Ishikawa (cell line): ENCODE measurements around the gene TELO2.

ENCODE experiments used
- CEBPB ChIP-seq: IDR thresholded peaks from 2 replicates; pipeline ENCODE4 v1.6.1; 2012
- CREB1 ChIP-seq: IDR thresholded peaks from 2 replicates; pipeline ENCODE4 v1.6.1; 2012; ENCODE audit warnings: low read depth
- EGR1 ChIP-seq: IDR thresholded peaks from 2 replicates; pipeline ENCODE4 v1.6.1; 2012
- EP300 ChIP-seq: IDR thresholded peaks from 2 replicates; pipeline ENCODE4 v1.6.1; 2012; ENCODE audit warnings: borderline replicate concordance
- FOXM1 ChIP-seq: IDR thresholded peaks from 2 replicates; pipeline ENCODE4 v1.6.1; 2012; ENCODE audit warnings: low read depth, borderline replicate concordance
- NFIC ChIP-seq: IDR thresholded peaks from 2 replicates; pipeline ENCODE4 v1.6.1; 2012
- RAD21 ChIP-seq: IDR thresholded peaks from 2 replicates; pipeline ENCODE4 v1.6.1; 2012; ENCODE audit warnings: low read depth
- REST ChIP-seq: IDR thresholded peaks from 2 replicates; pipeline ENCODE4 v1.6.1; 2012; ENCODE audit warnings: low read depth, mild to moderate bottlenecking
- TAF1 ChIP-seq: IDR thresholded peaks from 2 replicates; pipeline ENCODE4 v1.6.1; 2012; ENCODE audit warnings: low read depth, mild to moderate bottlenecking
- TCF12 ChIP-seq: IDR thresholded peaks from 2 replicates; pipeline ENCODE4 v1.6.1; 2012; ENCODE audit warnings: low read depth
- TEAD4 ChIP-seq: IDR thresholded peaks from 2 replicates; pipeline ENCODE4 v1.6.1; 2012
- YY1 ChIP-seq: IDR thresholded peaks from 2 replicates; pipeline ENCODE4 v1.6.1; 2012; ENCODE audit warnings: low read depth
- ZBTB7A ChIP-seq: IDR thresholded peaks from 2 replicates; pipeline ENCODE4 v1.6.1; 2012; ENCODE audit warnings: low read depth
- TF ChIP-seq, protein P1 (sequence below): IDR thresholded peaks from 2 replicates; pipeline ENCODE4 v1.6.1; 2012
- TF ChIP-seq, protein P2 (sequence below): IDR thresholded peaks from 2 replicates; pipeline ENCODE4 v1.6.1; 2012

The TELO2 gene

GRCh38 chr16:1464196-1464893 lies 28.8 kb upstream of the TELO2 start:
- no peak for TF ChIP-seq NFIC
- no peak for TF ChIP-seq CREB1
- no peak for TF ChIP-seq EGR1
- no peak for TF ChIP-seq YY1
- TF ChIP-seq REST: no peak
- TF ChIP-seq TCF12: no peak
- no peak for TF ChIP-seq TAF1
- TF ChIP-seq TEAD4: no peak
- TF ChIP-seq, protein P1, sequence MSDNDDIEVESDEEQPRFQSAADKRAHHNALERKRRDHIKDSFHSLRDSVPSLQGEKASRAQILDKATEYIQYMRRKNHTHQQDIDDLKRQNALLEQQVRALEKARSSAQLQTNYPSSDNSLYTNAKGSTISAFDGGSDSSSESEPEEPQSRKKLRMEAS: no peak
- TF ChIP-seq, protein P2, sequence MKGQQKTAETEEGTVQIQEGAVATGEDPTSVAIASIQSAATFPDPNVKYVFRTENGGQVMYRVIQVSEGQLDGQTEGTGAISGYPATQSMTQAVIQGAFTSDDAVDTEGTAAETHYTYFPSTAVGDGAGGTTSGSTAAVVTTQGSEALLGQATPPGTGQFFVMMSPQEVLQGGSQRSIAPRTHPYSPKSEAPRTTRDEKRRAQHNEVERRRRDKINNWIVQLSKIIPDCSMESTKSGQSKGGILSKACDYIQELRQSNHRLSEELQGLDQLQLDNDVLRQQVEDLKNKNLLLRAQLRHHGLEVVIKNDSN: no peak
- TF ChIP-seq FOXM1: no peak

DNA sequence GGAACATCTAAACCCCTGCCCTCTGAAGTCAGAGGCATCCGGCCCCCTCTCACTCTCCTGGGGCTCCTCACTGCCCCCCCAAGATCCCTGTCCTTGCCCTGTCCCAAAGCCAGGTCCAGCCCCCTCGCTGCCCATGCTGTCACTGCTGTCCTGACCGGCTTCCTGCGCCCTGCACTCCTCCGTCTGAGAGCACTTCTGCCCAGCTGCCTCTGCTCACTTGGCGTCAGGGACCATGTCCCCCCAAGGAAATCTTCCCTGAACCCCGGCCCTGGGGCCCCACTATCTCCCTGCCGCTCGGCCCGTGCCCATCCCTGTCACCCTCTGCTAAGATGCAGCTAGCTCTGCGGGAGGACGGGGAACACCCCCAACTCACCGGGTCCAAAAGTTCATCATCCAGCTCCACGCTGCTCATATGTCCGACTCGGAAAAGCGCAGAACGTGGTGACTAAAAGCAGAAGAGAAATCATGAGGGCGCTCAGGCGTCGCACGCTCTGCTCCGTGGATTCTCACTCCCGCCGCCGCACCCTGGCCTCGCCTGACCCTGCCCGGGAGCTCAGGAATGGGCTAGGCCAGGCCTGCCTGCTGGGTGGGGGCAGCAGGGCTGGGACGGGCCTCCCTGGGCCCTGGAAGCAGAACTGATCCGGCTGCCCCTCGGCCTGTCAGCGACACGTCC lies 28.1 kb upstream of the TELO2 start:
- no peak for TF ChIP-seq ZBTB7A
- no peak for TF ChIP-seq CEBPB

DNA sequence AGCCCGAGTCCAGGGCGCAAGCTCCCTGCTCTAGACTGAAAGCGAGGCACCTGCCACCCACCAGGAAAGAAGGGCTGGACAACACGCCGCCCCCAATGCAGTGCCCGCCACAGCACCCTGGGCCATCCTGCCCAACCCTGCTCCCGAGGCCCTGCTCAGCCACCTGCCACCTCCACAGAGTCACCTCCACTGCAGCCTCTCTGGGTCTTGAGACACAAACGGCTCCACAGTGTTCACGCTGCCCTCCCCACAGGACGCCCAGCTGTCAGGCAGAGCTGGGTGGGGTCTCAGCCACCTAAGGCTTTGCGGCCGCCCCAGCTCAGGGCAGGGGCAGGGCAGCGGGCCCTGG lies 27.6 kb upstream of the TELO2 start:
- TF ChIP-seq FOXM1 (no peak), TCF12 (no peak), EP300 (no peak), YY1 (no peak), ZBTB7A (no peak), CEBPB (no peak), RAD21 (no peak), CREB1 (no peak), REST (no peak), TEAD4 (no peak), EGR1 (no peak), TAF1 (no peak), NFIC (no peak)
- TF ChIP-seq, protein P1: no peak
- TF ChIP-seq, protein P2: no peak

GRCh38 chr16:1466054-1466453 lies 27.1 kb upstream of the TELO2 start:
- TF ChIP-seq, protein P2: no peak
- TF ChIP-seq TEAD4 (no peak), EP300 (no peak), YY1 (no peak), FOXM1 (no peak), ZBTB7A (no peak)

GRCh38 chr16:1466968-1467521 lies 26.1 kb upstream of the TELO2 start:
- TF ChIP-seq CEBPB (no peak), CREB1 (no peak), TEAD4 (no peak), REST (no peak), YY1 (no peak), TAF1 (no peak), ZBTB7A (no peak), FOXM1 (no peak), TCF12 (no peak), NFIC (no peak), EP300 (no peak)
- TF ChIP-seq, protein P1: no peak
- TF ChIP-seq, protein P2: no peak
